Small intestine (tissue), 7 donors: Measurements from ENCODE around the gene MAP1LC3B. TPM values are rescaled to one million over a fixed set of nuclear protein-coding genes. Genes with fewer than 3 reads are reported as not detected.
"Not testable (repeated sequence)": the region's sequence is repeated elsewhere in the genome, so short reads cannot be mapped to it uniquely, and the experiment has no call there.

ENCODE experiments used
- DNase-seq, 2 donors: peaks; one replicate each; pipeline versions ENCODE4 v3.0.0 to v3.0.0-alpha.2; 2013
- FAIRE-seq: peaks from 2 replicates; lab custom pipeline; 2012; peaks lifted over from hg19 to GRCh38; lab: Jason Lieb, UNC
- H3K27ac ChIP-seq, 3 donors: one replicate each; pipeline ENCODE4 v1.5.1; 2013; ENCODE audit warnings: low read length in 2 of 3, mild to moderate bottlenecking in 2 of 3, control low read depth in 1 of 3, inconsistent platforms in 1 of 3, low read depth in 1 of 3, moderate library complexity in 1 of 3
- H3K27me3 ChIP-seq, 3 donors: one replicate each; pipeline ENCODE4 v1.6.1; 2013; ENCODE audit warnings: low read length in 3 of 3, inconsistent platforms in 1 of 3; ENCODE audit not compliant: control insufficient read depth in 3 of 3, insufficient read depth in 3 of 3
- H3K36me3 ChIP-seq, 3 donors: one replicate each; pipeline ENCODE4 v1.6.1; 2013; ENCODE audit warnings: low read length in 3 of 3, inconsistent platforms in 1 of 3, low read depth in 1 of 3, mild to moderate bottlenecking in 1 of 3, moderate library complexity in 1 of 3; ENCODE audit not compliant: control insufficient read depth in 3 of 3, insufficient read depth in 2 of 3
- H3K4me1 ChIP-seq, 3 donors: one replicate each; pipeline ENCODE4 v1.6.1; 2013; ENCODE audit warnings: low read length in 2 of 3, inconsistent platforms in 1 of 3, low read depth in 1 of 3, mild to moderate bottlenecking in 1 of 3, moderate library complexity in 1 of 3; ENCODE audit not compliant: control insufficient read depth in 3 of 3, insufficient read depth in 2 of 3
- H3K4me3 ChIP-seq, 3 donors: one replicate each; pipeline ENCODE4 v1.5.1; 2013; ENCODE audit warnings: low read length in 3 of 3, control low read depth in 1 of 3, inconsistent platforms in 1 of 3, low read depth in 1 of 3, mild to moderate bottlenecking in 1 of 3, moderate library complexity in 1 of 3
- H3K9me3 ChIP-seq, 2 donors: one replicate each; pipeline ENCODE4 v1.6.1; 2013; ENCODE audit warnings: low read depth in 1 of 2, low read length in 1 of 2; ENCODE audit not compliant: control insufficient read depth in 2 of 2, insufficient read depth in 1 of 2
- WGBS, 3 donors: extraction: QIAGEN DNeasy Blood & Tissue Kit; methylation state at CpG; one replicate each; pipeline ENCODE4 v1.1.7; 2013; 5-methylcytosine and 5-hydroxymethylcytosine counted together
- polyA plus RNA-seq, 4 donors: library from polyadenylated mRNA; stranded (reverse) in 3 of 4; unstranded in 1 of 4; fragments of 200-250 nt in 3 of 4; fragments of 120-200 nt in 1 of 4; gene quantifications; one replicate each; pipeline versions ENCODE4 v1.2.1 to v1.2.3, GENCODE V29; 2013
- donor health status: healthy with polysubstance abuse.
- donor health status: control.
- donor health status: control.
- donor health status: Bipolar disorder and iron deficiency.
- donor health status: healthy.

Gene MAP1LC3B
- polyA plus RNA-seq, 4 donors = 35.1 to 61.1 (median 46.9) TPM

- FAIRE-seq = no peak
Measured at GRCh38 chr16:87389245-87389644, 2.9 kb upstream of the MAP1LC3B start.

GRCh38 chr16:87389914-87390313, 2.2 kb upstream of the MAP1LC3B start:
- H3K4me3 ChIP-seq, H3K27me3 ChIP-seq, DNase-seq, H3K27ac ChIP-seq, H3K9me3 ChIP-seq, H3K36me3 ChIP-seq, FAIRE-seq: not testable (repeated sequence)
- H3K4me1 ChIP-seq = peaks cover 3 to 33% (median 21%) of the 10 kb centered on the region in 3 donors
- 94 to 97% (median 95%) methylated on average over 9 of the region's 9 CpGs for WGBS, 3 donors

More at GRCh38 chr16:87389245-87389644, 2.9 kb upstream of the MAP1LC3B start:
- DNase-seq = no peak
- Histone ChIP-seq H3K4me3 (no peak overlapping the region), H3K27me3 (no peaks in the 10 kb centered on the region), H3K9me3 (no peaks in the 10 kb centered on the region), H3K36me3 (no peaks in the 10 kb centered on the region), H3K27ac (peak overlapping the region; percentile 16 to 92 (median 69)), H3K4me1 (peaks cover 0 to 32% (median 17%) of the 10 kb centered on the region in 3 donors)
- 75 to 85% (median 78%) methylated on average over 5 of the region's 5 CpGs for WGBS, 3 donors

- H3K27ac ChIP-seq = peak overlapping the region; percentile 89 to 99 (median 94)
- peaks cover 3 to 33% (median 21%) of the 10 kb centered on the region in 3 donors for H3K4me1 ChIP-seq
- peak overlapping the region in 1 of 3 donors; percentile 65 for H3K4me3 ChIP-seq
- H3K9me3 ChIP-seq = no peaks in the 10 kb centered on the region
- no peaks in the 10 kb centered on the region for H3K36me3 ChIP-seq
- no peaks in the 10 kb centered on the region for H3K27me3 ChIP-seq
- WGBS, 3 donors = 95 to 96% (median 95%) methylated on average over 24 of the region's 24 CpGs
- FAIRE-seq (no peak), DNase-seq (no peak)
Measured at GRCh38 chr16:87390641-87391323, 1.4 kb upstream of the MAP1LC3B start.

- no peak for FAIRE-seq
- WGBS, 3 donors = 6 to 9% (median 9%) methylated on average over 36 to 44 of the region's 44 CpGs
- peaks cover 3 to 33% (median 21%) of the 10 kb centered on the region in 3 donors for H3K4me1 ChIP-seq
Measured at GRCh38 chr16:87391324-87391949, 699 bp upstream of the MAP1LC3B start.

GRCh38 chr16:87392821-87393679, 914 bp downstream of the MAP1LC3B start:
- DNase-seq (peak; percentile 49 to 70), FAIRE-seq (no peak)
- H3K4me3 ChIP-seq = peak overlapping the region; percentile 72 to 97 (median 97)
- no peaks in the 10 kb centered on the region for H3K9me3 ChIP-seq
- H3K27me3 ChIP-seq = no peaks in the 10 kb centered on the region
- no peaks in the 10 kb centered on the region for H3K36me3 ChIP-seq
- peak overlapping the region; percentile 61 to 99 (median 91) for H3K27ac ChIP-seq
- 1 to 3% (median 2%) methylated on average over 47 to 53 of the region's 53 CpGs for WGBS, 3 donors
- peaks cover 3 to 24% (median 11%) of the 10 kb centered on the region in 3 donors for H3K4me1 ChIP-seq

More at GRCh38 chr16:87391324-87391949, 699 bp upstream of the MAP1LC3B start:
- Histone ChIP-seq H3K36me3 (no peaks in the 10 kb centered on the region), H3K4me3 (peak overlapping the region; percentile 54 to 70 (median 65)), H3K27ac (peak overlapping the region; percentile 89 to 99 (median 94)), H3K9me3 (no peaks in the 10 kb centered on the region), H3K27me3 (no peaks in the 10 kb centered on the region)
- peak; percentile 56 to 82 for DNase-seq

GRCh38 chr16:87393680-87394055, 1.5 kb downstream of the MAP1LC3B start:
- peak overlapping the region in 2 of 3 donors; percentile 72 to 97 for H3K4me3 ChIP-seq
- DNase-seq (no peak), FAIRE-seq (no peak)
- H3K36me3 ChIP-seq = peaks cover 0 to under 1% (median 0%) of the 10 kb centered on the region in 3 donors
- no peaks in the 10 kb centered on the region for H3K9me3 ChIP-seq
- WGBS, 3 donors = 75 to 86% (median 82%) methylated on average over 6 of the region's 6 CpGs
- peak overlapping the region in 2 of 3 donors; percentile 61 to 99 for H3K27ac ChIP-seq
- H3K27me3 ChIP-seq = no peaks in the 10 kb centered on the region
- peaks cover 3 to 23% (median 11%) of the 10 kb centered on the region in 3 donors for H3K4me1 ChIP-seq

- WGBS, 3 donors = 68 to 76% (median 69%) methylated on average over 7 of the region's 7 CpGs
- H3K4me1 ChIP-seq = peaks cover 3 to 19% (median 11%) of the 10 kb centered on the region in 3 donors
Measured at GRCh38 chr16:87395181-87395842, 3.2 kb downstream of the MAP1LC3B start.

More at GRCh38 chr16:87395181-87395842, 3.2 kb downstream of the MAP1LC3B start:
- Histone ChIP-seq H3K4me3 (no peak overlapping the region), H3K27me3 (no peaks in the 10 kb centered on the region), H3K9me3 (no peaks in the 10 kb centered on the region), H3K36me3 (peaks cover 0 to 7% (median 5%) of the 10 kb centered on the region in 3 donors), H3K27ac (no peak overlapping the region)
- DNase-seq (no peak), FAIRE-seq (no peak)
